Neural progenitor cell (in vitro differentiated cells): ENCODE data around the gene RTN4RL2. TPM values are rescaled to one million over a fixed set of nuclear protein-coding genes. Genes with fewer than 3 reads are reported as not detected.

Experiments used
- DNase-seq: peaks from one replicate; pipeline ENCODE4 v3.0.0-alpha.2; 2016; ENCODE audit warnings: low spot score
- H2AFZ ChIP-seq: fragments of 200-600 bp; sonication (generic); replicated peaks from 2 replicates; pipeline ENCODE4 v1.6.1; 2016; ENCODE audit warnings: antibody characterized with exemption
- H3F3A ChIP-seq: fragments of 200-600 bp; sonication (generic); 2 replicates; pipeline ENCODE4 v1.6.1; 2016; ENCODE audit warnings: antibody characterized with exemption, low read depth
- H3K27ac ChIP-seq: fragments of 200-600 bp; sonication (generic); 2 replicates; pipeline ENCODE4 v1.5.1; 2016; ENCODE audit warnings: mild to moderate bottlenecking
- H3K27me3 ChIP-seq: fragments of 200-600 bp; sonication (generic); 2 replicates; pipeline ENCODE4 v1.6.1; 2016; ENCODE audit warnings: mild to moderate bottlenecking, moderate library complexity
- H3K36me3 ChIP-seq: fragments of 200-600 bp; sonication (generic); 2 replicates; pipeline ENCODE4 v1.5.1; 2016
- H3K4me1 ChIP-seq: fragments of 200-600 bp; sonication (generic); 2 replicates; pipeline ENCODE4 v1.6.1; 2016; ENCODE audit warnings: mixed run types
- H3K4me2 ChIP-seq: fragments of 200-600 bp; sonication (generic); 2 replicates; pipeline ENCODE4 v1.6.1; 2016
- H3K4me3 ChIP-seq: fragments of 200-600 bp; sonication (generic); 2 replicates; pipeline ENCODE4 v1.5.1; 2016
- H3K79me2 ChIP-seq: fragments of 200-600 bp; sonication (generic); 2 replicates; pipeline ENCODE4 v1.6.1; 2016; ENCODE audit warnings: low read depth
- H3K9ac ChIP-seq: fragments of 200-600 bp; sonication (generic); 2 replicates; pipeline ENCODE4 v1.6.1; 2016
- H3K9me3 ChIP-seq: fragments of 200-600 bp; sonication (generic); 2 replicates; pipeline ENCODE4 v1.5.1; 2016; ENCODE audit warnings: low read depth
- H4K20me1 ChIP-seq: fragments of 200-600 bp; sonication (generic); 2 replicates; pipeline ENCODE4 v1.6.1; 2016; ENCODE audit warnings: low read depth
- H3K27ac Mint-ChIP-seq: 3 replicates; pipeline ENCODE4 v1.8.0; 2021; ENCODE audit warnings: mixed read lengths
- H3K27me3 Mint-ChIP-seq: 2 replicates; pipeline ENCODE4 v1.8.0; 2022; ENCODE audit warnings: low read depth, mild to moderate bottlenecking, inconsistent platforms, moderate library complexity, mixed read lengths; ENCODE audit not compliant: insufficient read depth
- H3K36me3 Mint-ChIP-seq: 3 replicates; pipeline ENCODE4 v1.8.0; 2021; ENCODE audit warnings: mixed read lengths
- H3K4me1 Mint-ChIP-seq: 3 replicates; pipeline ENCODE4 v1.8.0; 2021; ENCODE audit warnings: mixed read lengths
- H3K4me3 Mint-ChIP-seq: 3 replicates; pipeline ENCODE4 v1.8.0; 2021; ENCODE audit warnings: mild to moderate bottlenecking, moderate library complexity, mixed read lengths
- H3K9me3 Mint-ChIP-seq: 3 replicates; pipeline ENCODE4 v1.8.0; 2020; ENCODE audit warnings: mixed read lengths
- EZH2 ChIP-seq: fragments of 200-600 bp; sonication (generic); IDR thresholded peaks from 2 replicates; pipeline ENCODE4 v1.6.1; 2017; ENCODE audit warnings: antibody characterized with exemption, mild to moderate bottlenecking, moderate library complexity
- EZH2phosphoT487 ChIP-seq: fragments of 200-600 bp; sonication (generic); IDR thresholded peaks from 2 replicates; pipeline ENCODE4 v1.6.1; 2017; ENCODE audit warnings: antibody characterized with exemption
- total RNA-seq: library from RNA; depleted of rRNA; stranded (reverse); fragments of >200 nt; gene quantifications from 2 replicates; pipeline ENCODE4 v1.2.3, GENCODE V29; 2015; ENCODE audit warnings: low replicate concordance
- TF ChIP-seq, protein P1 (sequence below): fragments of 200-600 bp; sonication (generic); IDR thresholded peaks from 2 replicates; pipeline ENCODE4 v1.5.1; 2017; ENCODE audit warnings: antibody characterized with exemption, mild to moderate bottlenecking

RTN4RL2 gene
- total RNA-seq, 1 donor from 2014 or later: 0.13 TPM

GRCh38 chr11:57419146-57419545 is 41.2 kb upstream of the RTN4RL2 start:
- no peak overlapping the region for H2AFZ ChIP-seq
- H3K4me3 ChIP-seq: no peak overlapping the region
- DNase-seq: no peak
- H3K4me1 ChIP-seq: no peaks in the 10 kb centered on the region
- peaks cover 4% of the 10 kb centered on the region for H3K27me3 Mint-ChIP-seq
- no peak overlapping the region for H3K4me2 ChIP-seq
- H3K9me3 Mint-ChIP-seq: no peaks in the 10 kb centered on the region
- peaks cover 3% of the 10 kb centered on the region for H3K4me1 Mint-ChIP-seq
- no peaks in the 10 kb centered on the region for H3K79me2 ChIP-seq
- no peaks in the 10 kb centered on the region for H3K9me3 ChIP-seq
- H4K20me1 ChIP-seq: no peaks in the 10 kb centered on the region
- no peak overlapping the region for H3K27ac Mint-ChIP-seq
- H3K9ac ChIP-seq: no peak overlapping the region
- TF ChIP-seq EZH2: no peak
- no peak for TF ChIP-seq EZH2phosphoT487
- TF ChIP-seq, protein P1, sequence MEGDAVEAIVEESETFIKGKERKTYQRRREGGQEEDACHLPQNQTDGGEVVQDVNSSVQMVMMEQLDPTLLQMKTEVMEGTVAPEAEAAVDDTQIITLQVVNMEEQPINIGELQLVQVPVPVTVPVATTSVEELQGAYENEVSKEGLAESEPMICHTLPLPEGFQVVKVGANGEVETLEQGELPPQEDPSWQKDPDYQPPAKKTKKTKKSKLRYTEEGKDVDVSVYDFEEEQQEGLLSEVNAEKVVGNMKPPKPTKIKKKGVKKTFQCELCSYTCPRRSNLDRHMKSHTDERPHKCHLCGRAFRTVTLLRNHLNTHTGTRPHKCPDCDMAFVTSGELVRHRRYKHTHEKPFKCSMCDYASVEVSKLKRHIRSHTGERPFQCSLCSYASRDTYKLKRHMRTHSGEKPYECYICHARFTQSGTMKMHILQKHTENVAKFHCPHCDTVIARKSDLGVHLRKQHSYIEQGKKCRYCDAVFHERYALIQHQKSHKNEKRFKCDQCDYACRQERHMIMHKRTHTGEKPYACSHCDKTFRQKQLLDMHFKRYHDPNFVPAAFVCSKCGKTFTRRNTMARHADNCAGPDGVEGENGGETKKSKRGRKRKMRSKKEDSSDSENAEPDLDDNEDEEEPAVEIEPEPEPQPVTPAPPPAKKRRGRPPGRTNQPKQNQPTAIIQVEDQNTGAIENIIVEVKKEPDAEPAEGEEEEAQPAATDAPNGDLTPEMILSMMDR: no peak
- H3K27me3 ChIP-seq: no peaks in the 10 kb centered on the region
- no peaks in the 10 kb centered on the region for H3F3A ChIP-seq
- H3K36me3 Mint-ChIP-seq: peaks cover 4% of the 10 kb centered on the region
- no peak overlapping the region for H3K4me3 Mint-ChIP-seq
- H3K27ac ChIP-seq: no peak overlapping the region
- H3K36me3 ChIP-seq: no peaks in the 10 kb centered on the region

GRCh38 chr11:57421066-57421465 is 39.3 kb upstream of the RTN4RL2 start:
- no peaks in the 10 kb centered on the region for H3K9me3 ChIP-seq
- no peak overlapping the region for H3K27ac ChIP-seq
- H3K27me3 Mint-ChIP-seq: peaks cover 2% of the 10 kb centered on the region
- H3K4me3 Mint-ChIP-seq: no peak overlapping the region
- H3K36me3 ChIP-seq: no peaks in the 10 kb centered on the region
- peaks cover 8% of the 10 kb centered on the region for H3K27me3 ChIP-seq
- no peaks in the 10 kb centered on the region for H4K20me1 ChIP-seq
- H3F3A ChIP-seq: peaks cover 4% of the 10 kb centered on the region
- TF ChIP-seq, protein P1: no peak
- TF ChIP-seq EZH2 (no peak), EZH2phosphoT487 (no peak)
- H2AFZ ChIP-seq: no peak overlapping the region
- H3K9ac ChIP-seq: no peak overlapping the region
- no peaks in the 10 kb centered on the region for H3K9me3 Mint-ChIP-seq
- no peaks in the 10 kb centered on the region for H3K4me1 ChIP-seq
- H3K27ac Mint-ChIP-seq: no peak overlapping the region
- H3K4me2 ChIP-seq: no peak overlapping the region
- DNase-seq: no peak
- peaks cover 13% of the 10 kb centered on the region for H3K4me1 Mint-ChIP-seq
- H3K4me3 ChIP-seq: no peak overlapping the region
- no peaks in the 10 kb centered on the region for H3K79me2 ChIP-seq
- H3K36me3 Mint-ChIP-seq: no peaks in the 10 kb centered on the region

DNA sequence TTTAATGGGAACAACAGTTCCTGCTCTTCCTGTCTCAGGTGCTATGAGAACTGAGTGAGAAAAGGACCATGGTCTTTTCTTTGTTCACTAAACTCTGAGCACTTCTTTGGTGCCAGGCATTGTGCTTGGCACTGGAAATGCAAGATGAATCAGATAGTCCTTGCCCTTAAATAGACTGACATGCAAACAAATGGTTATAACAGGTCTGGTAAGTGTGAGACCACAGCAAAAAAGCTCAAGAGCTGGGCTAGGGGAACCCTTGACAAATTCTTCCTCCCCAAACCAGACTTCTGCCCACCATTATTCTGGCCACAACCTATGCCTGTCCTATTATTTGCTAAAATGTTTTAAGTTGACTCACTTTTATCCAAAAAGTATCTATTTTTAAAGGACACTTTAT is 38.5 kb upstream of the RTN4RL2 start:
- Mint-ChIP-seq H3K27me3 (peaks cover 5% of the 10 kb centered on the region), H3K36me3 (no peaks in the 10 kb centered on the region)
- peaks cover 15% of the 10 kb centered on the region for H3K27me3 ChIP-seq

More for the DNA sequence above, 38.5 kb upstream of the RTN4RL2 start:
- TF ChIP-seq, protein P1: no peak
- TF ChIP-seq EZH2phosphoT487: no peak
- no peak for TF ChIP-seq EZH2
- Histone ChIP-seq H3K4me3 (no peak overlapping the region), H3K9ac (no peak overlapping the region), H3F3A (peaks cover 8% of the 10 kb centered on the region), H3K9me3 (no peaks in the 10 kb centered on the region), H3K4me2 (no peak overlapping the region), H3K27ac (no peak overlapping the region), H3K79me2 (no peaks in the 10 kb centered on the region), H3K36me3 (no peaks in the 10 kb centered on the region), H3K4me1 (no peaks in the 10 kb centered on the region), H4K20me1 (no peaks in the 10 kb centered on the region), H2AFZ (no peak overlapping the region)
- no peak overlapping the region for H3K4me3 Mint-ChIP-seq
- no peak for DNase-seq
- no peaks in the 10 kb centered on the region for H3K9me3 Mint-ChIP-seq
- H3K4me1 Mint-ChIP-seq: peaks cover 19% of the 10 kb centered on the region
- no peak overlapping the region for H3K27ac Mint-ChIP-seq
